Adrenal gland (tissue), 12 donors: ENCODE measurements around the gene PTDSS2. TPM values are rescaled to one million over a fixed set of nuclear protein-coding genes. Genes with fewer than 3 reads are reported as not detected.

Experiments
- DNase-seq, 7 donors: peaks; one replicate each; pipeline ENCODE4 v3.0.0-alpha.2; 2019 to 2020
- H3K27ac ChIP-seq, 5 donors: fragments of 200-600 bp; sonication (generic) in 4 of 5; 1 replicate in 3 of 5; 2 replicates in 2 of 5; pipeline versions ENCODE4 v1.5.1 to v1.8.0; 2016 to 2020; ENCODE audit warnings: mild to moderate bottlenecking in 1 of 5
- H3K27me3 ChIP-seq: fragments of 200-600 bp; 2 replicates; pipeline ENCODE4 v1.8.0; 2021
- H3K36me3 ChIP-seq, 2 donors: fragments of 200-600 bp; replicated peaks in 1 of 2; 1 replicate in 1 of 2; 2 replicates in 1 of 2; pipeline versions ENCODE4 v1.5.1 to v1.8.0; 2018 to 2022
- H3K4me1 ChIP-seq, 2 donors: fragments of 200-600 bp; replicated peaks in 1 of 2; 1 replicate in 1 of 2; 2 replicates in 1 of 2; pipeline versions ENCODE4 v1.5.1 to v1.8.0; 2018 to 2021
- H3K4me3 ChIP-seq, 4 donors: fragments of 200-600 bp; sonication (generic) in 3 of 4; one replicate each; pipeline ENCODE4 v1.5.1; 2016 to 2018
- H3K9me3 ChIP-seq, 3 donors: fragments of 200-600 bp; sonication (generic) in 1 of 3; replicated peaks in 1 of 3; 1 replicate in 2 of 3; 2 replicates in 1 of 3; pipeline versions ENCODE4 v1.5.1 to v1.8.0; 2016 to 2021
- CTCF ChIP-seq, 6 experiments: fragments of 450-650 bp in 4 of 6; fragments of 200-600 bp in 2 of 6; sonication (generic) in 1 of 6; IDR thresholded peaks; 1 replicate in 5 of 6; 2 replicates in 1 of 6; pipeline versions ENCODE4 v1.5.1 to v1.8.0; 2016 to 2021; ENCODE audit warnings: antibody characterized with exemption in 6 of 6, mild to moderate bottlenecking in 2 of 6, moderate library complexity in 1 of 6
- POLR2A ChIP-seq, 2 donors: fragments of 450-650 bp; IDR thresholded peaks; one replicate each; pipeline ENCODE4 v1.6.1; 2017; ENCODE audit warnings: antibody characterized with exemption in 2 of 2, mild to moderate bottlenecking in 2 of 2, moderate library complexity in 1 of 2
- WGBS, 4 donors: extraction: QIAGEN DNeasy Blood & Tissue Kit in 2 of 4; methylation state at CpG; one replicate each; pipeline versions ENCODE4 v1.1.5 to v1.1.7; 2013 to 2017; 5-methylcytosine and 5-hydroxymethylcytosine counted together
- intact Hi-C, 2 donors: fragments of 100-400 bp; cut with DNase I; formaldehyde crosslinking; loops; one replicate each; pipeline versions ENCODE4 v1.14.1 to v1.15.0; 2022 to 2023
- polyA plus RNA-seq, 3 donors: library from polyadenylated mRNA; stranded (reverse); fragments of 200-250 nt in 2 of 3; fragments of 350-450 nt in 1 of 3; fragmentation: Illumina TruSeq in 1 of 3; extraction: RNeasy Lipid Tissue Mini Kit (QIAGEN cat#74804) in 1 of 3; gene quantifications; one replicate each; pipeline ENCODE4 v1.2.3, GENCODE V29; 2013 to 2014
- total RNA-seq, 9 donors: library from RNA; depleted of rRNA in 4 of 9; stranded (reverse); fragments of >200 nt in 4 of 9; fragments of 120-200 nt in 1 of 9; fragmentation: NEBNext Ultra II Directional in 1 of 9; extraction: Animal tissue kit (Norgen Biotek cat#: 25700) in 1 of 9; gene quantifications; one replicate each; pipeline versions ENCODE4 v1.1.0 to v1.2.4, GENCODE V29; 2013 to 2023
- donor health status: healthy with polysubstance abuse.
- donor health status: Bipolar disorder and iron deficiency.
- donor health status: DM: yes; HTN: yes; CAD: no.
- donor health status: DM: no; HTN: no; CAD: no.
- donor health status: DM: no; HTN: no; CAD: no.
- donor health status: DM: yes; HTN: yes; CAD: no.

Gene PTDSS2
- total and polyA plus RNA-seq, 12 donors: 11.0 to 109 (median 44.7) TPM

DNA sequence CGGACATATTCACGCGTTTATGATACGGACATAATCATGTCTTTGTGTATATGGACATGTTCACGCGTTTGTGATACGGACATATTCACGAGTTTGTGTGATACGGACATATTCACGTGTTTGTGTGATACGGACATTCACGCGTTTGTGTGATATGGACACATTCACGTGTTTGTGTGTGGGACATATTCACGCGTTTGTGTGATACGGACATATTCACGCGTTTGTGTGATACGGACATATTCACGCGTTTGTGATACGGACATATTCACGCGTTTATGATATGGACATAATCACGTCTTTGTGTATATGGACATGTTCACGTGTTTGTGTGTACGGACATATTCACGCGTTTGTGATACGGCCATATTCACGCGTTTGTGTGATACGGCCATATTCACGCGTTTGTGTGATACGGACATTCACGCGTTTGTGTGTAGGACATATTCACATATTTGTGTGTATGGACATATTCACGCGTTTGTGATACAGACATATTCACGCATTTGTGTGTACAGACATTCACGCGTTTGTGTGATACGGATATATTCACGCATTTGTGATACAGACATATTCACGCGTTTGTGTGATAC lies 24.9 kb downstream of the PTDSS2 start:
- intact Hi-C loops: no loop called here
- WGBS, 4 donors: 89 to 98% (median 94%) methylated on average over 48 of the region's 48 CpGs
- H3K27ac ChIP-seq: no peak overlapping the region

DNA sequence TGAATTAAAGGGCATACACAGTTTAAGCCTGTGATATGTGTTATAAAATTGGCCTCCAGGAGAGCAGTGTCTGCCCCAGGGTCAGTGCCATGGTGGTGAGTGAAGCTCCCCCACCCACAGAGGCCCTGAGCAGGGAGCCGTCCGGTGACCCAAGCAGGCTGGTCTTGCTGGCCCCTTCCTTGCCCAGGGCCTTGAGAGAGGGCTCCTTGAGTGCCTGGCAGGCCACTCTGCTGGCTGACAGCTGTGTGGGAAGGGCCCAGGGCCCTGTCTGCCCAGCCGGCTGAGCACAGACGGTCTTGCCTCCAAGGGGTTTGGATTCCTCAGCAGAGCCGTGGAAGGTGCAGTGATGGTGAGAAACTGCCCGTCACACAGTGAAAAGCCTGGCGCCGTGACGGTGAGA lies 25.9 kb downstream of the PTDSS2 start:
- TF ChIP-seq CTCF (IDR thresholded peaks at IDR 0.05): no peak
- no peak for TF ChIP-seq POLR2A (IDR thresholded peaks at IDR 0.05)
- Histone ChIP-seq H3K27me3 (no peaks in the 10 kb centered on the region), H3K9me3 (no peaks in the 10 kb centered on the region), H3K36me3 (no peaks in the 10 kb centered on the region), H3K4me3 (no peak overlapping the region), H3K4me1 (no peaks in the 10 kb centered on the region), H3K27ac (no peak overlapping the region)
- 90 to 92% (median 91%) methylated on average over 9 of the region's 9 CpGs for WGBS, 4 donors
- DNase-seq: no peak
- intact Hi-C loops: no loop called here

More for the DNA sequence above, 24.9 kb downstream of the PTDSS2 start:
- Histone ChIP-seq H3K36me3 (no peaks in the 10 kb centered on the region), H3K4me3 (no peak overlapping the region), H3K4me1 (peaks cover 6 to 9% of the 10 kb centered on the region in 2 donors), H3K9me3 (no peaks in the 10 kb centered on the region), H3K27me3 (no peaks in the 10 kb centered on the region)
- DNase-seq: no peak
- no peak for TF ChIP-seq POLR2A (IDR thresholded peaks at IDR 0.05)
- TF ChIP-seq CTCF (IDR thresholded peaks at IDR 0.05): no peak

- Histone ChIP-seq H3K36me3 (no peaks in the 10 kb centered on the region), H3K27me3 (no peaks in the 10 kb centered on the region), H3K27ac (no peak overlapping the region), H3K9me3 (no peaks in the 10 kb centered on the region), H3K4me3 (no peak overlapping the region), H3K4me1 (no peaks in the 10 kb centered on the region)
- intact Hi-C loops: no loop called here
- TF ChIP-seq CTCF (IDR thresholded peaks at IDR 0.05) (no peak), POLR2A (IDR thresholded peaks at IDR 0.05) (no peak)
- no peak for DNase-seq
- 96 to 99% (median 97%) methylated on average over 13 to 15 of the region's 15 CpGs for WGBS, 4 donors
These were observed 26.3 kb downstream of the PTDSS2 start for GRCh38 chr11:476416-476815.

DNA sequence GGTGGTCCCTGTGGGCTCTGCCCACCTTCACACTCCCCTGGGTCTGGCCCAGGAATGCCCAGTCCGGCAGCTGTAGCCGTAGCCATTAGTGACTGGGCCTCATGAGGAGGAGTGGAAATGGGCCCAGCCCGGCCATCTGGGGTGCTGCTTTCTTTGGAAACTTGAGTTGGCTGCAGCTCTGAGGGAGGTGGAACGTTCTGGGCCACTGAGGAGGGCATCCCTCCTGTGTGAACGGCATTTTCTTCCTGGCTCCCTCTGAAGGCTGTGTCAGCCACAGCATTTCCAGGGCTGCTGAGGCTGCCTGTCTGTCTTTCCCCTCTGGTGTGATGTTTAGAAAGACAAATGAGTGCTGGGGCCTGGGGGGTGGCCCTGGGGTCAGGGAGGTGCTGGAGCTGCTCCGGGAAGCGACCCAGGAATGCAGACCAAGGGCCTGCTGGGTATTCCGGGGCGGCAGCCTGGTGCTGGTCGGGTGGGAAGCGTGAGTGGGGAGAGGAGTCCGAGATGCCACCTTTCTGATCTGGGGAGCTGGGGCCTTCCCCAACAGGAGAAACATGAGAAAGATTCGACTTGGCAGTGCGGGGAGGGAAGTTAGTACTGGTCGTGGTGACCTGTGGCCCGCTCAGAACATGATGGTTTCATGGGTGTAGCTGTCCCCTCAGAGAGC lies 27.1 kb downstream of the PTDSS2 start:
- H3K4me1 ChIP-seq: no peaks in the 10 kb centered on the region
- intact Hi-C loops: no loop called here
- 77 to 92% (median 79%) methylated on average over 14 to 16 of the region's 16 CpGs for WGBS, 4 donors
- H3K4me3 ChIP-seq: no peak overlapping the region
- no peaks in the 10 kb centered on the region for H3K9me3 ChIP-seq
- H3K27me3 ChIP-seq: no peaks in the 10 kb centered on the region
- no peaks in the 10 kb centered on the region for H3K36me3 ChIP-seq
- DNase-seq: no peak
- TF ChIP-seq POLR2A (IDR thresholded peaks at IDR 0.05) (no peak), CTCF (IDR thresholded peaks at IDR 0.05) (no peak)
- H3K27ac ChIP-seq: no peak overlapping the region
